Fibroblast of villous mesenchyme (primary cell): ENCODE data around the gene NR2E3. TPM values are rescaled to one million over a fixed set of nuclear protein-coding genes. Genes with fewer than 3 reads are reported as not detected.

Experiments
- DNase-seq: peaks from one replicate; pipeline ENCODE4 v3.0.0-alpha.2; 2010; ENCODE audit warnings: low read depth
- H3K4me3 ChIP-seq: 2 replicates; pipeline ENCODE4 v1.5.1; 2011; ENCODE audit warnings: low read depth, mild to moderate bottlenecking, low read length
- total RNA-seq: library from RNA; depleted of rRNA; stranded (reverse); fragments of >200 nt; gene quantifications from 2 replicates; pipeline ENCODE4 v1.2.3, GENCODE V29; 2012
- TF ChIP-seq, protein P1 (sequence below): IDR thresholded peaks from 2 replicates; pipeline ENCODE4 v1.5.1; 2012; ENCODE audit warnings: low read depth, mild to moderate bottlenecking, low read length; ENCODE audit not compliant: insufficient read depth

The NR2E3 gene
- total RNA-seq, 1 donor, result 0.86 TPM

DNA sequence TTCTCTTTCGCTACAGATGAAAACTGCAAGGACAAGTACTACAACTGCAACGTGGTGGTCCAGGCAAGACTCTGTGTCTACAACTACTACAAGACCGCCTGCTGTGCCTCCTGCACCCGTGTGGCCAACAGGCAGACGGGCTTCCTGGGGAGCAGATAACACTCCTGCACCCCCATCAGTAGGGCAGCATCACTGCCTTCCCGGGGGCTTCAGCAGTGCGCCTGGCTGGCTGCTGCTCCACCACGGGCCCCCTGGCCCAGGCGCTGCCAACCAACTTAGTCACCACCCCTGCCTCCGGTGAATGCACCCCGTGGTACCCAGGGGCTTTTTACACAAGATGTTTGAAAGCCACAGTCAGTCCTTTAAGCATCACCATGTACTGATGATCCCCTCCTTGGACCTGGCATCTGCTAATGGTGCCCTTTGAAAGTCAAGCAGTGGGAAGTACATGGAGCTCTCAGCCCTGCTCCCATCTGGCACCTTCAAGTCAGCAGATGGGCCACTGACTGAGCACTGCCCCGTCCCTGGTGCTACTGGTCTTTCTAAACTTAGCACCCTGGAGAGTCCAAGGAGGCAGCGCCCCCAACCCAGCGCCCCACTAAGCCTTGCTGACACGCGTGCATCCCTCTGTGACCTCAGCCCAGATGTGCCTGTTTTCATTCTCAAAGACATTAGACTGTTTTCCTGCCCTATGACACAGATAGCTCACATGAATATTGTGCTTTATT, 33.0 kb upstream of the NR2E3 start:
- TF ChIP-seq, protein P1, sequence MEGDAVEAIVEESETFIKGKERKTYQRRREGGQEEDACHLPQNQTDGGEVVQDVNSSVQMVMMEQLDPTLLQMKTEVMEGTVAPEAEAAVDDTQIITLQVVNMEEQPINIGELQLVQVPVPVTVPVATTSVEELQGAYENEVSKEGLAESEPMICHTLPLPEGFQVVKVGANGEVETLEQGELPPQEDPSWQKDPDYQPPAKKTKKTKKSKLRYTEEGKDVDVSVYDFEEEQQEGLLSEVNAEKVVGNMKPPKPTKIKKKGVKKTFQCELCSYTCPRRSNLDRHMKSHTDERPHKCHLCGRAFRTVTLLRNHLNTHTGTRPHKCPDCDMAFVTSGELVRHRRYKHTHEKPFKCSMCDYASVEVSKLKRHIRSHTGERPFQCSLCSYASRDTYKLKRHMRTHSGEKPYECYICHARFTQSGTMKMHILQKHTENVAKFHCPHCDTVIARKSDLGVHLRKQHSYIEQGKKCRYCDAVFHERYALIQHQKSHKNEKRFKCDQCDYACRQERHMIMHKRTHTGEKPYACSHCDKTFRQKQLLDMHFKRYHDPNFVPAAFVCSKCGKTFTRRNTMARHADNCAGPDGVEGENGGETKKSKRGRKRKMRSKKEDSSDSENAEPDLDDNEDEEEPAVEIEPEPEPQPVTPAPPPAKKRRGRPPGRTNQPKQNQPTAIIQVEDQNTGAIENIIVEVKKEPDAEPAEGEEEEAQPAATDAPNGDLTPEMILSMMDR, result no peak
- H3K4me3 ChIP-seq, result no peak overlapping the region
- DNase-seq, result no peak

DNA sequence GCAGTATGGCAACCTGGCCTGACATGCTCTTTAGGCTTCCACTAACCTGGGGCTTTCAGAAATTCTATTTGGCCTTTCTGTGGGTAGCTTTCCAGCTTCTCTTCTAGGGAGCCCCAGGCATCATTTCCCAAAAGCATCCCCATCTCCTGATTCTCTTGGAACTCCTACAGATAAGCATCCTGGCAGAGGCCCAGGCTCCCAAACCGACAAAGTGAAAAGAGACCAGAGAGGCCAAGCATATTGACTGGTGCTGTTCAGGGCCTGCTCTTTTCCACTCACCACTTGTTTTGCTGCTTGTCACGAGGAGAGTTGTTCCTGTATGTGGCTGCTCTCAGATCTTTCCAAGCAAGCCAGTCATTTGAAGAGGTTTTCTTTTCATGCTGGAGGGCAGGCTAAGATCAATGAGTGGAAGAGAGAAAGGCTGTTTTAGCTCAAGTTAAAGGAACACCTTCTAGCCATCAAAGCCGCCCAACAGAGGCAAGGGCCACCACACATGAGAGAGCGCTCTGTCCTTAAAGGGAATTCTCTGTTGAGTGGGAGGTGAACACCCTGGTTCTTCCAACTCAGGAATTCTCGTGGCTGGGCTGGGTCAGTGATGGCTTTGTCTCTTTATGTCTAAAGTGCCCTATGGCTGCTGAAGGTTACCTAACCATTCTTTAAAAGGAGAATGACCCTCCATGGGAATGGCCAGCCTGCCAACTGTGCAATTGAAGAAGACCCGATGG, 31.1 kb upstream of the NR2E3 start:
- no peak for DNase-seq
- no peak overlapping the region for H3K4me3 ChIP-seq
- TF ChIP-seq, protein P1, result no peak

DNA sequence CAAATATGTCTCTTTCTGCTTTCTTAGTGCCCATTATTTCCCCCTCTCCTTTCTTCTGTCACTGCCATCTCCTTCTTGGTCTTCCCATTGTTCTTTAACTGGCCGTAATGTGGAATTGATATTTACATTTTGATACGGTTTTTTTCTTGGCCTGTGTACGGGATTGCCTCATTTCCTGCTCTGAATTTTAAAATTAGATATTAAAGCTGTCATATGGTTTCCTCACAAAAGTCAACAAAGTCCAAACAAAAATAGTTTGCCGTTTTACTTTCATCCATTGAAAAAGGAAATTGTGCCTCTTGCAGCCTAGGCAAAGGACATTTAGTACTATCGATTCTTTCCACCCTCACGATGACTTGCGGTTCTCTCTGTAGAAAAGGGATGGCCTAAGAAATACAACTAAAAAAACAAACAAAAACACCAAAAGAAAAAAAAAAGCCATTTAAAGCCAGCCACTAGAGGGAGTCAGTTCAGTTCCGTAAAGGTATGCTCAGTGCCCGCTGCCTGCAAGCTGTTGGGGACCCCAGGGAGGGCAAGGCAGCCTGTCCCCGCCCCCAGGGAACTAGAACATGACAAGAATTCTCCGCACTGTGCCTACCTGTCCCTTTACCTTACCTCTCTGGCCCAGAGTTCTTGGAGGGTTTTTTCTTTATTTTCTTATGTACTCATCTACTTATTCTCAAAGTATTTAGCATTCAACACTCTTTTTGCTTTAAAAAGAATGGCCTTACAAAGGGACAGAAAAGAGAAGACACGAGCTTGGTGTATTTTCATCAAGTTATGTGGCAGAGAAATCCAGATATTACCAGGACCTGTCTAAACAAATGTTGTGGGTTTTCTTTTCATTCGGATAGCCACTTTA, 30.0 kb upstream of the NR2E3 start:
- TF ChIP-seq, protein P1, result peak; percentile 77
- DNase-seq, result peak; percentile 83
- no peak overlapping the region for H3K4me3 ChIP-seq

DNA sequence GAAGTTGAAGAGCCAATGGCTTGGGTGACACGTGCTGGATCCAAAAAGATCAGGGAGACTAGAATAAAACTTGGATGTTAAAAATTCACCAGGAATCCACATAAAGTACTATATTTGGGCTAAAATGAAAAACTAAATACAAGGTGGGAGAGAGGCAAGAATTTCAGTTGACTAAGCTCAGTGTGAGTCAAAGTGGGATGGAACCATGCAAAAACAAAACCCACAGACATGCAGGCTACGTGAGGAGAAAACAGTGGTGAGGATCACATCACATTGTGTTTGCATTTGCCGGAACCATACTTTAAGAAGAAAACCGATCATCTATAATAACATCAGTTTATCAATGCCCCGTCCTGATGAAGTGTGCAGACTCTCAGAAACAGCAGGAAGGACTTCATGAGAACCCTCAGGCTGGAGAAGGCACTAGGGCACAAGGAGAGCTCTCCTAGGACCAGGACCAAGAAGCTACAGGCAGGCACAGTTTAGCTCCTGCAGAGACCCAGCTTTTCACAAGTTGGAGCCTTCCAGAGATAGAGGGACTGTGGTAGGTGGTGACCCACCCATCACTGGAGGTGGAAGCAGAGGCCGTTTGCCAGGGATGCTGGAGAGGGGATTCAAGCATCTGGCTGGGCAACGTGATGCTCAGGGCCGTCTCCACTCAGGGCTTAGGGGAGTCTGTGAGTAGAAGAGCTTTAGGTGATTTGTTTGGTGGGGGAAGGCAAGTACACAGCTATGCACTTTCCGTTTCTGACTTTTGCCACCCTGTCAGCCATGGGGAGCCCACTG, 29.0 kb upstream of the NR2E3 start:
- DNase-seq, result no peak
- TF ChIP-seq, protein P1, result no peak
- H3K4me3 ChIP-seq, result no peak overlapping the region

DNA sequence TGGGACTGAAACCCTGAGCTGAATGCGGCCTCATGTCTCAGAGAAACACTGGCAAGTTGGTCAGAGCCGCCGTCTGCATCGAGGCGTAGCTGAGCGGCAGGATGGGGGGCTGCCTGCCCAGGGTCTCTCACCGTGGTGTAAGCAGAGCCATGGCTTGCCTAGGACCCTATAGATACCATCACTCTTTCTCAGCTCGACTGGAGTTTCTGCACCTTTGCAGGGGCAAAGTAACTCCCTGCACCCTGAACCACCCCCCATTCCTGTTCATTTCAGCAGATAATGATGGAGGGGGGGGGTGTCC, 28.4 kb upstream of the NR2E3 start:
- H3K4me3 ChIP-seq, result no peak overlapping the region
- no peak for DNase-seq
- TF ChIP-seq, protein P1, result no peak

DNA sequence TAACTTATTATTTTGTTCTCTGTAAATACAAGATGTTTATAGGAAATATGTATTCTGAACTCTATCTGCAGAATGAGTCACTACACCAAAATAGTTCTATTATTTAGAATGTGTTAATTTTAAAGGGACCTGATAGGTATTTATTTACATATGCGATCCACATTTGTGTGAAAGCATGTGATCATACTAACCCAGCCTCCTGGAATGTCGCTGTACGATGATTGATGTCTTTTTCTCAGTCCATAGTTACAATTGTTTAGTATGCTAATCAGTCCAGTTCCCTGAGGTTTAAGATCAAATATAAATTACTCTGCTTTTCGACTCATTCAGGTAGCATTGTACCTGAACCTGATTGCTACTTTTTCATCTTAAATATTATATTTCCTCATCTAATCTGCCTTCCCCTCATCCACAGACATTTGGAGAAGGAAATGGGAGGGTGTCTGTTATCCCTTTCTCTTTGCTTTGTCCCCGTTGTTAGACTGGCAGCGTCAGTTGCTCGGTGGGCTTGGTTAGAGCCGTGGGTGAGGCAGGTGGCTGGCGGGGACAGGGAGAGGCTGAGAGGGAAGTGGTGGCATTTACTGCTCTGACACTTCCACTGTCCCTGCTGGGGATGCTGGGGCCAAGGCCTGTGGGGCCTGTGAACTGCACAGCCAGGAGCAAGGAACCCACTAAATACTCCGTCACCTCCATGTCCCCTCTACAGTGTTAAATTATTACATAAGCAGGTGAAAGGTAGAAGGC, 27.8 kb upstream of the NR2E3 start:
- TF ChIP-seq, protein P1, result no peak
- H3K4me3 ChIP-seq, result no peak overlapping the region
- no peak for DNase-seq
